PFSK-1 (cell line): ENCODE measurements around the gene AGPAT3.

Experiments
- POLR2AphosphoS5 ChIP-seq: IDR thresholded peaks from 2 replicates; pipeline ENCODE4 v1.6.1; 2012; ENCODE audit warnings: low read depth, mild to moderate bottlenecking, control low read depth, low read length, moderate library complexity
- TF ChIP-seq, protein P1 (sequence below), 2 experiments: IDR thresholded peaks; 2 replicates each; pipeline versions ENCODE4 v1.6.1 to v1.8.0; 2011 to 2012; ENCODE audit warnings: low read depth in 2 of 2, low read length in 2 of 2, control low read depth in 1 of 2, inconsistent platforms in 1 of 2, mild to moderate bottlenecking in 1 of 2, moderate library complexity in 1 of 2; ENCODE audit not compliant: insufficient read depth in 1 of 2

DNA sequence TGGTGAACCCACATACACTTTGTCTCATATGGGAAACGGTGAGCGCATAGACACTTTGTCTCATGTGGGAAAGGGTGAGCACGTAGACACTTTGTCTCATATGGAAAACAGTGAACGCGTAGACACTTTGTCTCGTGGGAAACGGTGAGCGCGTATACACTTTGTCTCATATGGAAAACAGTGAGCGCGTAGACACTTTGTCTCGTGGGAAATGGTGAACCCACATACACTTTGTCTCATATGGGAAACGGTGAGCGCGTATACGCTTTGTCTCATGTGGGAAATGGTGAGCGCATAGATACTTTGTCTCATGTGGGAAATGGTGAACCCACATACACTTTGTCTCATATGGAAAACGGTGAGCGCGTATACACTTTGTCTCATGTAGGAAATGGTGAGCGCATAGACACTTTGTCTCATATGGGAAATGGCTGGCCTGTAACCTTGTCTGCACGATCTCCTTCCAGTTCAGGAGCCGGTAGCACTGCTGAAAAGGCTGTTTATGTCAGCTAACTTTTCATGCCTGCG, 96.4 kb downstream of the AGPAT3 start:
- TF ChIP-seq POLR2AphosphoS5: no peak
- TF ChIP-seq, protein P1, sequence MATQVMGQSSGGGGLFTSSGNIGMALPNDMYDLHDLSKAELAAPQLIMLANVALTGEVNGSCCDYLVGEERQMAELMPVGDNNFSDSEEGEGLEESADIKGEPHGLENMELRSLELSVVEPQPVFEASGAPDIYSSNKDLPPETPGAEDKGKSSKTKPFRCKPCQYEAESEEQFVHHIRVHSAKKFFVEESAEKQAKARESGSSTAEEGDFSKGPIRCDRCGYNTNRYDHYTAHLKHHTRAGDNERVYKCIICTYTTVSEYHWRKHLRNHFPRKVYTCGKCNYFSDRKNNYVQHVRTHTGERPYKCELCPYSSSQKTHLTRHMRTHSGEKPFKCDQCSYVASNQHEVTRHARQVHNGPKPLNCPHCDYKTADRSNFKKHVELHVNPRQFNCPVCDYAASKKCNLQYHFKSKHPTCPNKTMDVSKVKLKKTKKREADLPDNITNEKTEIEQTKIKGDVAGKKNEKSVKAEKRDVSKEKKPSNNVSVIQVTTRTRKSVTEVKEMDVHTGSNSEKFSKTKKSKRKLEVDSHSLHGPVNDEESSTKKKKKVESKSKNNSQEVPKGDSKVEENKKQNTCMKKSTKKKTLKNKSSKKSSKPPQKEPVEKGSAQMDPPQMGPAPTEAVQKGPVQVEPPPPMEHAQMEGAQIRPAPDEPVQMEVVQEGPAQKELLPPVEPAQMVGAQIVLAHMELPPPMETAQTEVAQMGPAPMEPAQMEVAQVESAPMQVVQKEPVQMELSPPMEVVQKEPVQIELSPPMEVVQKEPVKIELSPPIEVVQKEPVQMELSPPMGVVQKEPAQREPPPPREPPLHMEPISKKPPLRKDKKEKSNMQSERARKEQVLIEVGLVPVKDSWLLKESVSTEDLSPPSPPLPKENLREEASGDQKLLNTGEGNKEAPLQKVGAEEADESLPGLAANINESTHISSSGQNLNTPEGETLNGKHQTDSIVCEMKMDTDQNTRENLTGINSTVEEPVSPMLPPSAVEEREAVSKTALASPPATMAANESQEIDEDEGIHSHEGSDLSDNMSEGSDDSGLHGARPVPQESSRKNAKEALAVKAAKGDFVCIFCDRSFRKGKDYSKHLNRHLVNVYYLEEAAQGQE (IDR thresholded peaks at IDR 0.05; ENCODE audit: insufficient read depth in 1 of 2, low read depth in 2 of 2, low read length in 2 of 2): no peak
